Thoracic aorta (tissue), 2 donors: Measurements from ENCODE around the gene SNIP1. TPM values are rescaled to one million over a fixed set of nuclear protein-coding genes. Genes with fewer than 3 reads are reported as not detected.
"Not testable (repeated sequence)": the region's sequence is repeated elsewhere in the genome, so short reads cannot be mapped to it uniquely, and the experiment has no call there.

ENCODE experiments used
- ATAC-seq: fragments of 150-250 bp; one replicate; pipeline ENCODE4 v1.8.0; 2017; ENCODE audit warnings: low read depth; ENCODE audit not compliant: insufficient number of reproducible peaks, low FRiP score
- DNase-seq: peaks from one replicate; pipeline ENCODE4 v3.0.0-alpha.2; 2020; ENCODE audit warnings: low spot score
- H3K27ac ChIP-seq, 2 donors: fragments of 200-600 bp; sonication (generic); 1 replicate in 1 of 2; 2 replicates in 1 of 2; pipeline ENCODE4 v1.5.1; 2016; ENCODE audit warnings: mild to moderate bottlenecking in 2 of 2, moderate library complexity in 2 of 2
- H3K27me3 ChIP-seq: fragments of 200-600 bp; sonication (generic); replicated peaks from 2 replicates; pipeline ENCODE4 v1.6.0; 2016; ENCODE audit warnings: mild to moderate bottlenecking; ENCODE audit not compliant: insufficient read depth
- H3K36me3 ChIP-seq: fragments of 200-600 bp; sonication (generic); one replicate; pipeline ENCODE4 v1.5.1; 2016
- H3K4me1 ChIP-seq, 2 donors: fragments of 200-600 bp; sonication (generic); 1 replicate in 1 of 2; 2 replicates in 1 of 2; pipeline versions ENCODE4 v1.5.1 to v1.6.0; 2016; ENCODE audit warnings: low read depth in 2 of 2, mild to moderate bottlenecking in 1 of 2; ENCODE audit not compliant: control insufficient read depth in 1 of 2
- H3K4me3 ChIP-seq: fragments of 200-600 bp; sonication (generic); 2 replicates; pipeline ENCODE4 v1.5.1; 2016; ENCODE audit warnings: mild to moderate bottlenecking
- H3K9me3 ChIP-seq: fragments of 200-600 bp; sonication (generic); 2 replicates; pipeline ENCODE4 v1.5.1; 2016
- total RNA-seq, 2 donors: library from RNA; depleted of rRNA; stranded (reverse); fragments of >200 nt; gene quantifications; one replicate each; pipeline versions ENCODE4 v1.1.0 to v1.2.3, GENCODE V29; 2016
- TF ChIP-seq, protein P1 (sequence below): fragments of 200-600 bp; sonication (generic); IDR thresholded peaks from one replicate; pipeline ENCODE4 v1.5.1; 2019; ENCODE audit warnings: antibody characterized with exemption

Gene SNIP1
- total RNA-seq, 2 donors from 2014 or later: 12.3 to 26.2 TPM

DNA sequence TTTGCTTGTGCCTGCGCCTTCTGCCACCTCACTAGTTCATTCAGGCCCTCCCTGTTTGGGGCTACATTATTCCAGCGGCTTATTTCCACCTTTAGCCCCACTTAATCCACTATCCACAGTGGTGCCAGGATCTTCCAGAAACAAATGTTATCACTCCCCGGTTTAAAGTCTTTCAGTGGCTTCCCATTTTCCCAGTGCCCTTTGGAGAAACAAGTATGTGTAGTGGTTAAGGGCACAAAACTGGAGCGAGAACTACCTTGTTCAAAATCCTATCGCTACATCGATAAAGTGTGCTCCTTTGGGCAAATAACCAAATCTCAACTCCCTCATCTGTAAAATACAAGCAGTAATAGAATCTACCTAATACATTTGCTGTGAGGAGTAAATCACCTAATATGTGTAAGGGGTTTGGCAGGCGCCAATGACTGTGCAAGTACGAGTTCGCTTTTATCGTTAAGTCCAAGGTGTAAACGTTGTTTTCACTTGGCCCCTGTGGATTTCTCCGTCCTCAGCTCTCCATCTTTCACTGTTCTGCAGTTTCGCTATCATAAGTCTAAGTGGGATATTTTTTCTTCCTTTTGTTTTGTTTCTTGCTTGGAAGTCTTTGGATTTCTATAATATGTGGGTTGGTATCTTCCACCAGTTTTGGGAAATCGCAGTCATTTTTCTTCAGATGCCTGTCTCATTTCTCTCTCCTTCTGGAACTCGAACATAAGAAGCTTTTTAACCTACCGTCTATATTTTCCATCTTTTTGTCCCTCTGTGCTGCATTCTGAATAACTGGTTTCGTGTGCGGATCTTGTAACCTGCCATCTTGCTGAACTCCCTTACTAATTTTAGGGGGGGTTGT, 38.7 kb downstream of the SNIP1 start:
- DNase-seq: no peak
- ATAC-seq: no peak

DNA sequence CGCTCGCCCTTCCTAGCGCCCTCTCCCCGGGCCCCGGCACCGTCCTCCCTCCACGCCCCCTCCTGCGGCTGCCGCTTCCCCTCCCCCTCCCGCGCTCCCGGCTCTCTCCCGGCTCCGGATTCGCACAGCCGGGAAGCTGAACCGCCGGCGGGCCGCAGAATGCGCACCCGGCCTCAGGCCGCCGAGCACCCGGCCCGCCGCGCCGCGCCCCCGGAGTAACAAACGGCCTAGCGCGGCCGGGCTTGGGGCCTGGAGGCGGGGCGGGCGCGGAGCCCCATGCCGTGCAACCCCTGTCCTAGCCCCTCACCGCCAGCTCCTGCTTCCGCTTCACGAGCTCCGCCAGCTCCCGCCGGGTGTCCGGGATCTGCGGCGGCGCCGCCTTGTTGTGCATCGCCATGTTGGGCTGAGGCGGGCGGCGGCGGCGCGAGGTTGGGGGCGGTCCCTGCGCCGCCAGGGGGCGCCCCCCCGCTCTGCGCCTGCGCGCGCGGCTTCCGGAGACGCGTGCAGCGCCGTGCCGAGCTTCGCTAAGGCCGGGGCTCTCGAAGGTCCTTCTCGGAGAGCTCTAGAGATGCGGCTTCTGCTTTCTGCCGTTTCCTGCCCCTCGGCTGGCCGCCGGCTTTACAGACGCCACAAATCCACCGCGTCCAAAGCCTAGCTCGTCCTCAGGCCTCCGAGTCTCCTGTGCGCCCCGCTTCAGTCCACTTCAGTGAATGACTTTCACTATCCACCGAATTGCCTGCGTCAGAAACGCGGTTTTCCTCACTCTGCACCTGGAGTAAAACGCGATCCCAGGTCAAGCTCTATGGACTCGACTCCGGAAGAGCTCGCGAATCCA, 39.5 kb downstream of the SNIP1 start, which contains the start of gene MEAF6:
Gene MEAF6 (minus strand): TSS at position 417 of the 835 bp plus-strand sequence. CDS start 20 bp downstream, at position 397.
- no peaks in the 10 kb centered on the region for H3K27me3 ChIP-seq
- no peaks in the 10 kb centered on the region for H3K9me3 ChIP-seq
- TF ChIP-seq, protein P1, sequence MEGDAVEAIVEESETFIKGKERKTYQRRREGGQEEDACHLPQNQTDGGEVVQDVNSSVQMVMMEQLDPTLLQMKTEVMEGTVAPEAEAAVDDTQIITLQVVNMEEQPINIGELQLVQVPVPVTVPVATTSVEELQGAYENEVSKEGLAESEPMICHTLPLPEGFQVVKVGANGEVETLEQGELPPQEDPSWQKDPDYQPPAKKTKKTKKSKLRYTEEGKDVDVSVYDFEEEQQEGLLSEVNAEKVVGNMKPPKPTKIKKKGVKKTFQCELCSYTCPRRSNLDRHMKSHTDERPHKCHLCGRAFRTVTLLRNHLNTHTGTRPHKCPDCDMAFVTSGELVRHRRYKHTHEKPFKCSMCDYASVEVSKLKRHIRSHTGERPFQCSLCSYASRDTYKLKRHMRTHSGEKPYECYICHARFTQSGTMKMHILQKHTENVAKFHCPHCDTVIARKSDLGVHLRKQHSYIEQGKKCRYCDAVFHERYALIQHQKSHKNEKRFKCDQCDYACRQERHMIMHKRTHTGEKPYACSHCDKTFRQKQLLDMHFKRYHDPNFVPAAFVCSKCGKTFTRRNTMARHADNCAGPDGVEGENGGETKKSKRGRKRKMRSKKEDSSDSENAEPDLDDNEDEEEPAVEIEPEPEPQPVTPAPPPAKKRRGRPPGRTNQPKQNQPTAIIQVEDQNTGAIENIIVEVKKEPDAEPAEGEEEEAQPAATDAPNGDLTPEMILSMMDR: peak; percentile 76
- ATAC-seq: peak; percentile 87
- peak within 1 kb of the TSS; percentile 83 for H3K4me3 ChIP-seq
- peak within 1 kb of the TSS; percentile 91 to 94 for H3K27ac ChIP-seq
- peak; percentile 17 for DNase-seq
- peaks cover 8% of the 10 kb centered on the region for H3K36me3 ChIP-seq
- H3K4me1 ChIP-seq: peaks cover 8 to 23% of the 10 kb centered on the region in 2 donors

More for the DNA sequence above, 38.7 kb downstream of the SNIP1 start:
- Histone ChIP-seq H3K27ac (peak overlapping the region; percentile 91 to 94), H3K4me1 (peaks cover 8 to 23% of the 10 kb centered on the region in 2 donors), H3K9me3 (no peaks in the 10 kb centered on the region), H3K27me3 (no peaks in the 10 kb centered on the region), H3K36me3 (peaks cover 8% of the 10 kb centered on the region), H3K4me3 (peak overlapping the region; percentile 83)
- TF ChIP-seq, protein P1: no peak

DNA sequence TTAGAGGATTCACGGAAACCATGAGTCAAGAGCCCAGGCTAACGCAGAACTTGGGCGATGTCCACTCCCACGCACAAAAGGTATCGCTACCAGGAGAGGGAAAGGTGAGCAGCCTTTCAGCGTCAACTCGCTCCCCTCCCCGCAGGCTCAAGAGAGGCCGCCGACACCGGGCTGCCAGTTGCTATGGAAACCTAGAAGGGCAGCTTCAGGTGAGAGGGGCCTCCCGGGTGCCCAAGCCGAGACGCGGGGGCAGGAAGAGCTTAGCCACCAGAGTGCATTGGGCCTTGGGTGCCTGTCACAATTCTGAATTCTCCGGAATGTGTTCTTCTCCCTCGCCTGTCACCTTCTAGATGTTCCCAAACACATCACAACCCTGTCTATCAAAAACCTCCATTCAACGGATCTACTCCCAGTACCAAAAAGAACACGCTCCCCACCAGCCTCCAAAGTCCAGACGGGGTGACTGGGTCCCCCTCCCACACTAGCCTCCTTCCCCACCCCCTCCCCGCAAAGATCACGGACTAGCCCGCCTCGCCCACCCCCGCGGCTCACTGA, 40.2 kb downstream of the SNIP1 start:
- peak overlapping the region; percentile 83 for H3K4me3 ChIP-seq
- H3K36me3 ChIP-seq: peaks cover 12% of the 10 kb centered on the region
- DNase-seq (no peak), ATAC-seq (no peak)
- peak overlapping the region; percentile 91 to 94 for H3K27ac ChIP-seq
- TF ChIP-seq, protein P1: no peak
- no peaks in the 10 kb centered on the region for H3K9me3 ChIP-seq
- no peaks in the 10 kb centered on the region for H3K27me3 ChIP-seq
- peaks cover 8 to 23% of the 10 kb centered on the region in 2 donors for H3K4me1 ChIP-seq

DNA sequence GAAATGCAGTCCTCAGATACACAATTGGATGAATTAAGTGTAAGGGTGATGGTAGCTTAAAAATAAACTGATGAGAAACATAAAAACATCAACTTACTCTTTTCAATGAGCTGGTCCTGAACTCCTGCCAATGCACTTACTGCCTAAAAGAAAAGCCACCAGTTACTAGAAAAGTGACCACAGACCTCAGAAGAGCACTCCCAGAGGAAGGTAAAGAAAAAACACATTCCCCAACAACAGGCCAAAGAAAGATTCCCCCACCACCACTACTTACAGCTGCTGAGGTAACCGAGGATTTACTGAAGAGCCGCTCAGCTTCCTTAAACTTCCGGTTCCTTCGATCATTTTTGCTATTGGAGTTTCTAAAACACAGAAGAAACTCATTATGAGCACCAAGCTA, 44.9 kb downstream of the SNIP1 start:
- Histone ChIP-seq H3K4me3 (no peak overlapping the region), H3K9me3 (no peaks in the 10 kb centered on the region), H3K27me3 (no peaks in the 10 kb centered on the region), H3K27ac (no peak overlapping the region), H3K4me1 (peaks cover 8 to 15% of the 10 kb centered on the region in 2 donors), H3K36me3 (peaks cover 28% of the 10 kb centered on the region)
- no peak for DNase-seq
- ATAC-seq: no peak
- TF ChIP-seq, protein P1: no peak

DNA sequence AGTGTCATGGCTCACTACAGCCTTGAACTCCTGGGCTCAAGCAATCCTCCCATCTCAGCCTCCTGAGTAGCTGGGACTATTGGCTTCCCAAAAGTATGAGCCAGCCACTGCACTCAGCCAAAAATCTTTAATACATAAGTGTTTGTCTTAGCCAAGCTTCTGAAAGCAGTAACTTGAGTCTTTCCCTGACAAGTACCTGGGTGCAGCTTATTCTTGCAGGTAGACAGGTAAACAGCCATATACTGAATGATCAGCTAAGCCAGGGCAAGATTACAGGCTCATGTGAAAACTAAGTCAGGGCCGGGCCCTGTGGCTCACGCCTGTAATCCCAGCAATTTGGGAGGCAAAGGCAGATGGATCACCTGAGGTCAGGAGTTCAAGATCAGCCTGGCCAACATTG, 47.4 kb downstream of the SNIP1 start:
- H3K36me3 ChIP-seq: peaks cover 24% of the 10 kb centered on the region

DNA sequence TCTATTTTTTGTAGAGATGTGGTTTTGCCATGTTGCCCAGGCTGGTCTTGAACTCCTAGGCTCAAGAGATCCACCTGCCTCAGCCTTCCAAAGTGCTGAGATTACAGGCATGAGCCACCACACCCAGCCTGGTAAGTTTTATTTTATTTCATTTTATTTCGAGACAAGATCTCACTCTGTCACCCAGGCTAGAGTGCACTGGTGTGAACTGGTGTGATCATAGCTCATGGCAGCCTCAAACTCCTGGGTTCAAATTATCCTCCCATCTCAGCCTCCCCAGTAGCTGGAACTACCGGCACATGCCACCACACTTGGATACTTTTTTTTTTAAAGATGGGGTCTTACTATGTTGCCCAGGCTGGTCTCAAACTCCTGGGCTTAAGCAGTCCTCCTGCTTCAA, 51.3 kb downstream of the SNIP1 start:
- not testable (repeated sequence) for ATAC-seq, H3K9me3 ChIP-seq, H3K27me3 ChIP-seq, DNase-seq, H3K4me3 ChIP-seq, H3K27ac ChIP-seq
- H3K4me1 ChIP-seq: peaks cover 9 to 12% of the 10 kb centered on the region in 2 donors
- H3K36me3 ChIP-seq: peaks cover 28% of the 10 kb centered on the region

More for the DNA sequence above, 47.4 kb downstream of the SNIP1 start:
- DNase-seq (no peak), ATAC-seq (no peak)
- H3K4me1 ChIP-seq: no peaks in the 10 kb centered on the region
- no peak overlapping the region for H3K4me3 ChIP-seq
- H3K9me3 ChIP-seq: no peaks in the 10 kb centered on the region
- H3K27me3 ChIP-seq: no peaks in the 10 kb centered on the region
- TF ChIP-seq, protein P1: no peak
- H3K27ac ChIP-seq: no peak overlapping the region
